DMS53 (cell line): ENCODE measurements around the gene SLC15A1.
A peak's percentile ranks its signal among the peaks of the same experiment; 100 is the strongest.

Experiments
- DNase-seq: peaks from one replicate; lab custom pipeline; 2025; lab: John Stamatoyannopoulos, UW

Gene SLC15A1

GRCh38 chr13:98752467-98753290, at the start of gene SLC15A1:
TSS of gene SLC15A1 (minus strand) at chr13:98752672. CDS start at chr13:98752598, 74 bp downstream.
- peak; percentile 52 for DNase-seq

- no peak for DNase-seq
Measured at GRCh38 chr13:98801626-98802418, 49.4 kb upstream of the SLC15A1 start.

GRCh38 chr13:98800078-98800477, 47.6 kb upstream of the SLC15A1 start:
- no peak for DNase-seq

GRCh38 chr13:98798849-98799645, 46.6 kb upstream of the SLC15A1 start:
- no peak for DNase-seq

- DNase-seq = no peak
Measured at GRCh38 chr13:98797456-98797855, 45.0 kb upstream of the SLC15A1 start.

- no peak for DNase-seq
Measured at GRCh38 chr13:98796798-98797197, 44.3 kb upstream of the SLC15A1 start.

- DNase-seq = no peak
Measured at GRCh38 chr13:98796191-98796590, 43.7 kb upstream of the SLC15A1 start.

GRCh38 chr13:98795220-98795619, 42.7 kb upstream of the SLC15A1 start:
- no peak for DNase-seq

GRCh38 chr13:98794498-98794897, 42.0 kb upstream of the SLC15A1 start:
- no peak for DNase-seq

- DNase-seq = no peak
Measured at GRCh38 chr13:98792785-98793495, 40.5 kb upstream of the SLC15A1 start.

- no peak for DNase-seq
Measured at GRCh38 chr13:98792321-98792720, 39.8 kb upstream of the SLC15A1 start.

GRCh38 chr13:98791611-98792010, 39.1 kb upstream of the SLC15A1 start:
- no peak for DNase-seq

- no peak for DNase-seq
Measured at GRCh38 chr13:98787996-98788395, 35.5 kb upstream of the SLC15A1 start.

GRCh38 chr13:98787173-98787572, 34.7 kb upstream of the SLC15A1 start:
- no peak for DNase-seq

- no peak for DNase-seq
Measured at GRCh38 chr13:98786023-98786422, 33.6 kb upstream of the SLC15A1 start.

- no peak for DNase-seq
Measured at GRCh38 chr13:98785405-98785804, 32.9 kb upstream of the SLC15A1 start.

- DNase-seq = no peak
Measured at GRCh38 chr13:98784666-98785065, 32.2 kb upstream of the SLC15A1 start.

- no peak for DNase-seq
Measured at GRCh38 chr13:98783856-98784478, 31.5 kb upstream of the SLC15A1 start.

GRCh38 chr13:98782654-98783053, 30.2 kb upstream of the SLC15A1 start:
- DNase-seq = no peak

GRCh38 chr13:98781905-98782304, 29.4 kb upstream of the SLC15A1 start:
- no peak for DNase-seq

GRCh38 chr13:98781470-98781869, 29.0 kb upstream of the SLC15A1 start:
- DNase-seq = no peak
